H9 (cell line): ENCODE data around the gene PYHIN1. TPM values are rescaled to one million over a fixed set of nuclear protein-coding genes. Genes with fewer than 3 reads are reported as not detected.

Source experiments
- DNase-seq: peaks from one replicate; pipeline ENCODE4 v3.0.0-alpha.2; 2017
- H2AFZ ChIP-seq: one replicate; pipeline ENCODE4 v1.6.1; 2013; ENCODE audit warnings: mild to moderate bottlenecking, low read length, control low read depth, moderate library complexity
- H2AK5ac ChIP-seq: 2 replicates; pipeline ENCODE4 v1.6.1; 2013; ENCODE audit warnings: low read length, control low read depth, mixed read lengths; ENCODE audit not compliant: insufficient read length
- H2BK120ac ChIP-seq: one replicate; pipeline ENCODE4 v1.6.1; 2013; ENCODE audit warnings: low read depth, mild to moderate bottlenecking, low read length, control low read depth, inconsistent platforms; ENCODE audit not compliant: poor library complexity, severe bottlenecking
- H2BK12ac ChIP-seq: 2 replicates; pipeline ENCODE4 v1.6.1; 2013; ENCODE audit warnings: low read length, control low read depth, mixed read lengths, low read depth; ENCODE audit not compliant: insufficient read length
- H2BK15ac ChIP-seq: 2 replicates; pipeline ENCODE4 v1.6.1; 2013; ENCODE audit warnings: low read depth, low read length, control low read depth
- H2BK20ac ChIP-seq: one replicate; pipeline ENCODE4 v1.6.1; 2013; ENCODE audit warnings: low read depth, mild to moderate bottlenecking, low read length, control low read depth, inconsistent platforms; ENCODE audit not compliant: poor library complexity, severe bottlenecking
- H2BK5ac ChIP-seq: 2 replicates; pipeline ENCODE4 v1.6.1; 2013; ENCODE audit warnings: low read length, control low read depth, mixed read lengths; ENCODE audit not compliant: insufficient read length
- H3K14ac ChIP-seq: 2 replicates; pipeline ENCODE4 v1.6.1; 2013; ENCODE audit warnings: low read length, control low read depth; ENCODE audit not compliant: insufficient read depth
- H3K18ac ChIP-seq: 2 replicates; pipeline ENCODE4 v1.6.1; 2013; ENCODE audit warnings: low read depth, mild to moderate bottlenecking, mixed read lengths, low read length, control low read depth; ENCODE audit not compliant: insufficient read length
- H3K23ac ChIP-seq: 2 replicates; pipeline ENCODE4 v1.6.1; 2013; ENCODE audit warnings: low read length, control low read depth, mixed read lengths, low read depth; ENCODE audit not compliant: insufficient read length
- H3K23me2 ChIP-seq: 2 replicates; pipeline ENCODE4 v1.6.1; 2013; ENCODE audit warnings: low read depth, mild to moderate bottlenecking, mixed read lengths, low read length, control low read depth; ENCODE audit not compliant: insufficient read length, poor library complexity, severe bottlenecking
- H3K27ac ChIP-seq: 2 replicates; pipeline ENCODE4 v1.5.1; 2013; ENCODE audit warnings: low read length, control low read depth, mixed read lengths, low read depth; ENCODE audit not compliant: insufficient read length
- H3K27me3 ChIP-seq: 2 replicates; pipeline ENCODE4 v1.6.1; 2013; ENCODE audit warnings: low read length, control low read depth, inconsistent platforms; ENCODE audit not compliant: insufficient read depth
- H3K4ac ChIP-seq: 2 replicates; pipeline ENCODE4 v1.6.1; 2013; ENCODE audit warnings: low read depth, mild to moderate bottlenecking, control low read depth, inconsistent platforms, low read length, moderate library complexity
- H3K4me1 ChIP-seq: 2 replicates; pipeline ENCODE4 v1.6.1; 2013; ENCODE audit warnings: low read length, control low read depth, inconsistent platforms; ENCODE audit not compliant: insufficient read depth
- H3K4me2 ChIP-seq: 2 replicates; pipeline ENCODE4 v1.6.1; 2013; ENCODE audit warnings: low read length, control low read depth, mixed read lengths; ENCODE audit not compliant: insufficient read length, insufficient read depth
- H3K56ac ChIP-seq: 2 replicates; pipeline ENCODE4 v1.6.1; 2013; ENCODE audit warnings: low read depth, mild to moderate bottlenecking, mixed read lengths, low read length, control low read depth; ENCODE audit not compliant: insufficient read length
- H3K79me1 ChIP-seq: 2 replicates; pipeline ENCODE4 v1.6.1; 2013; ENCODE audit warnings: low read depth, mild to moderate bottlenecking, moderate library complexity, low read length, control low read depth, inconsistent platforms; ENCODE audit not compliant: insufficient read depth, poor library complexity, severe bottlenecking
- H3K79me2 ChIP-seq: 2 replicates; pipeline ENCODE4 v1.6.1; 2013; ENCODE audit warnings: low read length, control low read depth, inconsistent platforms; ENCODE audit not compliant: insufficient read depth
- H3K9ac ChIP-seq: 2 replicates; pipeline ENCODE4 v1.6.1; 2013; ENCODE audit warnings: low read length, control low read depth, mixed read lengths; ENCODE audit not compliant: insufficient read length; ENCODE audit errors: extremely low read depth
- H3K9me3 ChIP-seq: one replicate; pipeline ENCODE4 v1.6.1; 2013; ENCODE audit warnings: low read depth, low read length, inconsistent platforms; ENCODE audit not compliant: control insufficient read depth
- H3T11ph ChIP-seq: one replicate; pipeline ENCODE4 v1.6.1; 2013; ENCODE audit warnings: mild to moderate bottlenecking, low read length, control low read depth, inconsistent platforms
- H4K20me1 ChIP-seq: one replicate; pipeline ENCODE4 v1.6.1; 2013; ENCODE audit not compliant: control insufficient read depth, insufficient read length, insufficient read depth
- H4K5ac ChIP-seq: 2 replicates; pipeline ENCODE4 v1.6.1; 2013; ENCODE audit warnings: low read depth, mild to moderate bottlenecking, mixed read lengths, low read length, control low read depth; ENCODE audit not compliant: insufficient read length
- H4K8ac ChIP-seq: replicated peaks from 2 replicates; pipeline ENCODE4 v1.6.1; 2013; ENCODE audit warnings: low read length, control low read depth, mixed read lengths, low read depth; ENCODE audit not compliant: insufficient read length
- H4K91ac ChIP-seq: 2 replicates; pipeline ENCODE4 v1.6.1; 2013; ENCODE audit warnings: low read depth, mild to moderate bottlenecking, moderate library complexity, mixed read lengths, low read length, control low read depth; ENCODE audit not compliant: insufficient read length
- H3K27ac Mint-ChIP-seq, 3 experiments: 2 replicates in 2 of 3; 3 replicates in 1 of 3; pipeline ENCODE4 v1.8.0; 2020 to 2021; ENCODE audit warnings: mixed read lengths in 3 of 3, mild to moderate bottlenecking in 1 of 3, moderate library complexity in 1 of 3
- H3K27me3 Mint-ChIP-seq: 2 replicates; pipeline ENCODE4 v1.8.0; 2021; ENCODE audit warnings: low read depth, mild to moderate bottlenecking, moderate library complexity, mixed read lengths
- H3K36me3 Mint-ChIP-seq, 3 experiments: 2 replicates in 2 of 3; 3 replicates in 1 of 3; pipeline ENCODE4 v1.8.0; 2020 to 2021; ENCODE audit warnings: low read depth in 3 of 3, mixed read lengths in 3 of 3; ENCODE audit not compliant: insufficient read depth in 1 of 3
- H3K4me1 Mint-ChIP-seq, 2 experiments: 2 replicates each; pipeline ENCODE4 v1.8.0; 2020; ENCODE audit warnings: mixed read lengths in 2 of 2
- H3K4me3 Mint-ChIP-seq, 2 experiments: 2 replicates in 1 of 2; 3 replicates in 1 of 2; pipeline ENCODE4 v1.8.0; 2020 to 2021; ENCODE audit warnings: mild to moderate bottlenecking in 2 of 2, mixed read lengths in 2 of 2, moderate library complexity in 1 of 2
- H3K9me3 Mint-ChIP-seq, 2 experiments: 2 replicates in 1 of 2; 3 replicates in 1 of 2; pipeline ENCODE4 v1.8.0; 2020; ENCODE audit warnings: mild to moderate bottlenecking in 2 of 2, mixed read lengths in 2 of 2, moderate library complexity in 1 of 2
- CTCF ChIP-seq: fragments of 200-600 bp; sonication (generic); conservative IDR thresholded peaks from 3 replicates; pipeline ENCODE4 v1.8.0; 2021; ENCODE audit warnings: antibody characterized with exemption, mild to moderate bottlenecking
- WGBS: extraction: QIAGEN DNeasy Blood & Tissue Kit; methylation state at CpG from one replicate; pipeline ENCODE4 v1.1.7; 2013; ENCODE audit warnings: missing lambda C conversion rate, low lambda C conversion rate, mixed read lengths; ENCODE audit not compliant: insufficient read length; ENCODE audit errors: extremely low coverage; 5-methylcytosine and 5-hydroxymethylcytosine counted together
- total RNA-seq: library from RNA; stranded (reverse); gene quantifications from 2 replicates; pipeline ENCODE4 v1.2.1, GENCODE V29; 2021

Gene PYHIN1
- total RNA-seq, 1 experiment from 2014 or later, result not detected

- Histone ChIP-seq H2BK5ac (no peak overlapping the region), H3K4me2 (no peak overlapping the region), H3K9ac (no peak overlapping the region), H3K18ac (no peak overlapping the region), H2AK5ac (no peak overlapping the region), H3K4ac (no peak overlapping the region), H3K27me3 (peaks cover 8% of the 10 kb centered on the region; the same call in 1 of the 2 replicates), H3K23ac (no peak overlapping the region), H4K20me1 (no peaks in the 10 kb centered on the region), H3K14ac (no peak overlapping the region), H4K5ac (no peak overlapping the region), H3K23me2 (peaks cover 7% of the 10 kb centered on the region), H2BK12ac (no peak overlapping the region), H4K8ac (no peak overlapping the region), H3K4me1 (peaks cover 5% of the 10 kb centered on the region; the same call in 1 of the 2 replicates), H3K27ac (no peak overlapping the region), H3K9me3 (no peaks in the 10 kb centered on the region), H3T11ph (no peak overlapping the region), H4K91ac (no peak overlapping the region), H3K56ac (no peak overlapping the region), H2BK120ac (no peak overlapping the region), H3K79me1 (no peaks in the 10 kb centered on the region), H2BK20ac (no peak overlapping the region), H2AFZ (no peak overlapping the region), H3K79me2 (no peaks in the 10 kb centered on the region), H2BK15ac (no peak overlapping the region)
- Mint-ChIP-seq H3K4me1 (peaks cover 37 to 42% of the 10 kb centered on the region in 2 experiments), H3K4me3 (peak overlapping the region; percentile 71 to 79), H3K27ac (peak overlapping the region in 2 of 3 experiments; percentile 5 to 30; a peak in 3 of 7 replicates), H3K9me3 (no peaks in the 10 kb centered on the region), H3K36me3 (no peaks in the 10 kb centered on the region), H3K27me3 (peaks cover 12% of the 10 kb centered on the region)
- no CpG with 5 or more reads among the region's 1 CpG for WGBS
- no peak for TF ChIP-seq CTCF
- DNase-seq, result peak; percentile 46
These were observed 69.3 kb downstream of the PYHIN1 start for GRCh38 chr1:159000625-159001024.
